Measurements from ENCODE around the gene SPRYD3.

DNA sequence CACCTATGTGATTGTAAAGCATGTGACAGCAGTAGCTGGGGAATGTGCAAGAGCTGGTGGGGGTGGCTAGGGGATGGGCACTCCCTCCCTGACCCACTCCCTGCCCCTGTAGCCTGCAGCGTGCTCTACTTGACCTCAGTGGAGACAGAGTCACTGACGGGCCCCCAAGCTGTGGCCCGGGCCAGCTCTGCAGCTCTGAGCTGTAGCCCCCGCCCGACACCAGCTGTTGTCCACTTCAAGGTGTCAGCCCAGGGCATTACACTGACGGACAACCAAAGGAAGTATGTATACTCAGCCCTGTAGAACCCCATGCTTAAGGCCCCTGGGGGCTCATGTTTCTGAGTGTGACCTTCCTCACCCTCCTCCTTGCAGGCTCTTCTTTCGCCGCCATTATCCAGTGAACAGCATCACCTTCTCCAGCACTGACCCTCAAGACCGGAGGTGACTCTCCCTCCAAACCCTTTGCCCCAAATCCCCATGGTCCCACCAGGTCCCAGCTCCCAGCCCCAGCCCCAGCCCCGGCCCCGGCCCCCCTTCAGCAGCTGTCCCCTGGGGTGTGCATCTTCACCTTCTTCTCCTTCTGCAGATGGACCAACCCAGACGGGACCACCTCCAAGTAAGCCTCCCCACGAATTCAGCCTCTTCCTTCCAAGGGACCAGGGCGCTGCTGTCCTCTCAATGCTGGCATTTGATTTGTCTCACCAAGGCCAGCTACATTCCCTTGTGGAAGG lies 16.0 kb downstream of the SPRYD3 start:
- TF ChIP-seq PRDM1 (tag by site-specific recombination; IDR thresholded peaks at IDR 0.05) (no peak), ZNF623 (tag by site-specific recombination; IDR thresholded peaks at IDR 0.05) (no peak), ZNF555 (tag by site-specific recombination; conservative IDR thresholded peaks at IDR 0.05) (no peak), ZNF473 (tag by site-specific recombination; IDR thresholded peaks at IDR 0.05) (no peak), ZNF501 (tag by site-specific recombination; IDR thresholded peaks at IDR 0.05) (no peak), ZNF140 (tag by site-specific recombination; IDR thresholded peaks at IDR 0.05) (no peak), MYNN (tag by site-specific recombination; IDR thresholded peaks at IDR 0.05; ENCODE audit: borderline replicate concordance) (no peak), ZNF76 (tag by site-specific recombination; IDR thresholded peaks at IDR 0.05; ENCODE audit: borderline replicate concordance, low read depth) (no peak), ZNF530 (tag by site-specific recombination; IDR thresholded peaks at IDR 0.05; ENCODE audit: low read depth) (no peak), ZNF146 (tag by site-specific recombination; IDR thresholded peaks at IDR 0.05) (no peak)
- TF ChIP-seq, protein P1, sequence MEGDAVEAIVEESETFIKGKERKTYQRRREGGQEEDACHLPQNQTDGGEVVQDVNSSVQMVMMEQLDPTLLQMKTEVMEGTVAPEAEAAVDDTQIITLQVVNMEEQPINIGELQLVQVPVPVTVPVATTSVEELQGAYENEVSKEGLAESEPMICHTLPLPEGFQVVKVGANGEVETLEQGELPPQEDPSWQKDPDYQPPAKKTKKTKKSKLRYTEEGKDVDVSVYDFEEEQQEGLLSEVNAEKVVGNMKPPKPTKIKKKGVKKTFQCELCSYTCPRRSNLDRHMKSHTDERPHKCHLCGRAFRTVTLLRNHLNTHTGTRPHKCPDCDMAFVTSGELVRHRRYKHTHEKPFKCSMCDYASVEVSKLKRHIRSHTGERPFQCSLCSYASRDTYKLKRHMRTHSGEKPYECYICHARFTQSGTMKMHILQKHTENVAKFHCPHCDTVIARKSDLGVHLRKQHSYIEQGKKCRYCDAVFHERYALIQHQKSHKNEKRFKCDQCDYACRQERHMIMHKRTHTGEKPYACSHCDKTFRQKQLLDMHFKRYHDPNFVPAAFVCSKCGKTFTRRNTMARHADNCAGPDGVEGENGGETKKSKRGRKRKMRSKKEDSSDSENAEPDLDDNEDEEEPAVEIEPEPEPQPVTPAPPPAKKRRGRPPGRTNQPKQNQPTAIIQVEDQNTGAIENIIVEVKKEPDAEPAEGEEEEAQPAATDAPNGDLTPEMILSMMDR (tag by site-specific recombination; IDR thresholded peaks at IDR 0.05) = no peak
- TF ChIP-seq, protein P2, sequence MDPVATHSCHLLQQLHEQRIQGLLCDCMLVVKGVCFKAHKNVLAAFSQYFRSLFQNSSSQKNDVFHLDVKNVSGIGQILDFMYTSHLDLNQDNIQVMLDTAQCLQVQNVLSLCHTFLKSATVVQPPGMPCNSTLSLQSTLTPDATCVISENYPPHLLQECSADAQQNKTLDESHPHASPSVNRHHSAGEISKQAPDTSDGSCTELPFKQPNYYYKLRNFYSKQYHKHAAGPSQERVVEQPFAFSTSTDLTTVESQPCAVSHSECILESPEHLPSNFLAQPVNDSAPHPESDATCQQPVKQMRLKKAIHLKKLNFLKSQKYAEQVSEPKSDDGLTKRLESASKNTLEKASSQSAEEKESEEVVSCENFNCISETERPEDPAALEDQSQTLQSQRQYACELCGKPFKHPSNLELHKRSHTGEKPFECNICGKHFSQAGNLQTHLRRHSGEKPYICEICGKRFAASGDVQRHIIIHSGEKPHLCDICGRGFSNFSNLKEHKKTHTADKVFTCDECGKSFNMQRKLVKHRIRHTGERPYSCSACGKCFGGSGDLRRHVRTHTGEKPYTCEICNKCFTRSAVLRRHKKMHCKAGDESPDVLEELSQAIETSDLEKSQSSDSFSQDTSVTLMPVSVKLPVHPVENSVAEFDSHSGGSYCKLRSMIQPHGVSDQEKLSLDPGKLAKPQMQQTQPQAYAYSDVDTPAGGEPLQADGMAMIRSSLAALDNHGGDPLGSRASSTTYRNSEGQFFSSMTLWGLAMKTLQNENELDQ (tag by site-specific recombination; IDR thresholded peaks at IDR 0.05; ENCODE audit: low read depth) = no peak
